Jurkat, Clone E6-1 (cell line): ENCODE measurements around the gene CDH4.
A peak's percentile ranks its signal among the peaks of the same experiment; 100 is the strongest.
"Not testable (repeated sequence)": the region's sequence is repeated elsewhere in the genome, so short reads cannot be mapped to it uniquely, and the experiment has no call there.

Experiments used
- DNase-seq: peaks from one replicate; pipeline ENCODE4 v3.0.0-alpha.2; 2011; ENCODE audit warnings: low read depth, low spot score
- H3K4me3 ChIP-seq: 2 replicates; pipeline ENCODE4 v1.5.1; 2011; ENCODE audit warnings: mild to moderate bottlenecking, low read length, control low read depth, moderate library complexity

CDH4 gene

GRCh38 chr20:61442075-61442670, 190.1 kb downstream of the CDH4 start:
- H3K4me3 ChIP-seq: no peak overlapping the region
- DNase-seq: no peak

DNA sequence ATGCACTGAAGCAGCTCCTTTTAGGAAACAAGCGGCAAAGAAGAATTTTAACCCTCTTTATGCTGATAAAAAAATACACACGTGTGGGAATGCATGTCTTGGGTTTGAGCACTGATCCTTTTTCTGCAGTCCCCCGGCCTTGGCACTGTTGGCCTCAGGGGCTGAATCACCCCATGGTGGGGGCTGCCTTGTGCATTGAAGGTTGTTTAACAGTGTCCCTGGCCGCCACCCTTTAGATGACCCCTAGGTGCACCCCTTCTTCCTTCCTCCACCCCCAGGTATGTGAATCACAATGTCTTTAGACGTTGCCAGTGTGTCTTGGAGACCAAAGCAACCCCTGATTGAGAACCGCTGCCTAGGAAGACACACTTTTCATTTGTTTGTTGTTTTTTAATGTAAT, 190.7 kb downstream of the CDH4 start:
- DNase-seq: no peak
- H3K4me3 ChIP-seq: no peak overlapping the region

DNA sequence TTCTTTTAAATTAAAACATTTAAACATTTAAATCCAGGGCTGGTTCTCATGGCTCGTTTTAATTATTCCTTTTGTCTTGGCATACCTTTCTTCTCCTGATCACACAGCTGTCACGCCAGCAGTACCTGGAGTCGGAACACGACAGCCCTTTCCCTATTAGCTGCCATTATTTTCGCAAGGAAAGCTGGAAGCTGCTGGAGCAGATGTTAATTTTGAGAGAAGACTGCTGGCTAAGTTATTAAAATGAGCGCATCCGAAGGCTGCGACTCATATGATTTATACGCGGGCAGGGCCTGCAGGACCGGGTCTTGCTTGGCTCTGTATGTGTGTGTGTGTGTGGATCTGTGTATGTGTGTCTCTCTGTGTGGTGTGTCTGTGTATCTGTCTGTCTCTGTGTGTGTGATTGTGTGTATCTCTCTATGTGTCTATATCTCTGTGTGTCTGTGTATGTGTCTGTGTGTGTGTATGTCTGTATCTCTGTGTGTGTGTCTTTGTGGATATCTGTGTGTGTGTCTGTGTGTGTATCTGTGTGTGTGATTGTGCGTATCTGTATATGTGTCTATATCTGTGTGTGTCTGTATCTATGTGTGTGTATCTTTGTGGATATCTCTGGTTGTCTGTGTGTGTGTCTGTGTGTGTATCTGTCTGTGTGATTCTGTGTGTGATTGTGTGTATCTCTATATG, 191.5 kb downstream of the CDH4 start:
- no peak overlapping the region for H3K4me3 ChIP-seq
- no peak for DNase-seq

GRCh38 chr20:61444637-61445036, 192.6 kb downstream of the CDH4 start:
- no peak for DNase-seq
- no peak overlapping the region for H3K4me3 ChIP-seq

DNA sequence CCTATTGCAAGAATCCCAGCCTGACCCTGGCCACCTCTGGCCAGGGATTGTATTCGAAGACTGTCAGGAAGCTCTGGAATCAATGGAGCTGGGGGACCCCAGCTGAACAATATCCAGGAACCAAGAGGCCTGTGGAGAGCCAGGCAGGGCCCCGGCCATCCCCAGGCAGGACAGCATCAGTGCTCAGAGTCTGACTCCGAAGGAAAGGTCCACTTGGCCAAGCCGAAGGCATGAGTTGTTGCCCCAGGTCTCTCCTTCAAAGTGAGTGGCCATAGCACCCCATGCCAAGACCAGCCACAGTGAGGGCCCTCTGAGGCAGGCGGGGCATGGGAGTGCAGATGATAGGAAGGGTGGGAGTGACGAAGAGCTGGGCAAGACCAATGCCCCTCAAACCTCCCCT, 193.1 kb downstream of the CDH4 start:
- DNase-seq: no peak

GRCh38 chr20:61445741-61446140, 193.7 kb downstream of the CDH4 start:
- H3K4me3 ChIP-seq: no peak overlapping the region
- no peak for DNase-seq

More for the DNA sequence above, 193.1 kb downstream of the CDH4 start:
- no peak overlapping the region for H3K4me3 ChIP-seq

GRCh38 chr20:61447952-61448351, 195.9 kb downstream of the CDH4 start:
- H3K4me3 ChIP-seq: no peak overlapping the region
- DNase-seq: no peak

DNA sequence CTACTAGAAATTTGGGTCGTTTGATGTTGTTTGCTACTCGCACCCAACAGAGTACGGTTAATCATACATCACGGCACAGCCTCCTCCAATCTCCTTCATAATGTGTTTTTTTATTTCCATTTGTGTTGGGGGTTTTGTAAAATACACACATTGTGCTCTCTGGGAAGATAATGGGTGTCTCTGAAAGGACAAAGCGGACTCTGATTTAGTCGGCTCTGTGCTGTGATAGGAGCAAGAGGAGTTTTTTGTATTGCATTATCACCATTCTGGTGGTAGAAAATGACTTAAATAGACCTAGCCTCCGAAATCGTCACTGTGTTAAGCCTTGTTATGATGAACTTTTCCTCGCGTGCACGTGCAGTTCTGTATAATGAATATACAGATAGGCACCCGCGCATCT, 196.3 kb downstream of the CDH4 start:
- H3K4me3 ChIP-seq: no peak overlapping the region
- no peak for DNase-seq

DNA sequence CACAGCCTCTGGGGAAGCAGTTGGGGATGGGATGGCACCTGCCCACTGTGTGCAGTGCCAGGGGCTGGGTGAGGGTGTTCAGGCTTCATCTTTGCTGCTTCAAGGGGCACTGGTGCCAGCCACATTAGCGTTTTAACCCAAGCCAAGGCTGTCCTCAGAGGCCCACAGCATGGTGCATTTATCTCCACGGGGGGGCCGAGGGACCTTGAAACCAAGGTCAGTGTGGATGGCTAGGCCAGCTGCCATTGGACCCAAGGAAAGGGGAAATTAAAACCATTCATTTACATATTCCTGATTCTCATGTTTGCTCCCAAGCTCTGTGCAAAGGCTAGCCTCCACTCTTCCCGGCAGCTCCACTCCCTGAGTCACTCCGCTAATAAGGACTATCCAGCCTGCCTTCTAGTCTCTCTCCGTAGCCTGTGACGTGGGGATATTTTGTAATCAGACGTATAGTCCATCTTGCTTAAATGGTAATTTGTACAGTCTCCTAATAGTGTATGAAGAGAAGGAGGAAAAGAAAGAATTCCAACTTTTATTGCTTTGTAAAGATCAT, 197.1 kb downstream of the CDH4 start:
- H3K4me3 ChIP-seq: no peak overlapping the region
- DNase-seq: no peak

- no peak overlapping the region for H3K4me3 ChIP-seq
- no peak for DNase-seq
Measured at GRCh38 chr20:61449916-61450315, 197.9 kb downstream of the CDH4 start.

DNA sequence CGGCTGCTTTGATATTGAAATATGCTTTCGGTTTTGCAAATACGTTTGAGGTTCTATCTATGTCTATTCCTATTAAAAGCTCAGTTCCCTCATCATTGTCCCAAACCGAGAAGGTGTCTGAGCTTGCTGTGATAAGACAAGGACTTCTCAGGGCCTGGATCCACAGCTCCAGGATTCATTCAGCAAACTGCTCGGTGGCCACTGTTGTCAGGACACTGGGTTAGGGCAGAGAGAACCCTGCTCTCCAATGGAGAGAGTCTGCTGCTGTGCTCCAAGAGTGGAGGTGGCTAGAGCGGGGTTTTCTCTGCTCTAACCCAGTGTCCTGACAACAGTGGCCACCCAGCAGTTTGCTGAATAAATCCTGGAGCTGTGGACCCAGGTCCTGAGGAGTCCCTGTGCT, 198.5 kb downstream of the CDH4 start:
- no peak for DNase-seq
- H3K4me3 ChIP-seq: peak overlapping the region; percentile 7

DNA sequence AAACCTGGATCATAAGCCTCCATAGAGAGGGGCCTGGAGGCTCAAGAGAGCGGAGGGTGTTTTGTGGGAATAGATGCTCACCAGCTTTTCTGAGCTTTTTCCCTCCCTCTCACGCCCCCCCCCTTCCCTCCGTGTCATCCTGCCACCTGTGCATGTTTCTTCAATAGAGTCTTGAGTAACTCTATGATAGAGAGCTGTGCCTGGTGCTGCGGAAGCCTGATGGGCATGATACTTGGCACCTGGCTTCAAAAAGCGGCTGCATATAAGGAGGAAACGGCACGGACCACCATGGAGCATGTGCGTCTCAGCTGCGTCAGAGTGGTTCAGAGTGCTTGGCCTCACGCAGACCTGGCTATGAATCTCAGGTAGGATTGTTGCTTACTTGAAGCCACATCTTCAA, 198.9 kb downstream of the CDH4 start:
- DNase-seq: peak; percentile 77
- H3K4me3 ChIP-seq: peak overlapping the region; percentile 7

GRCh38 chr20:61451953-61452352, 199.9 kb downstream of the CDH4 start:
- no peak overlapping the region for H3K4me3 ChIP-seq
- DNase-seq: no peak

DNA sequence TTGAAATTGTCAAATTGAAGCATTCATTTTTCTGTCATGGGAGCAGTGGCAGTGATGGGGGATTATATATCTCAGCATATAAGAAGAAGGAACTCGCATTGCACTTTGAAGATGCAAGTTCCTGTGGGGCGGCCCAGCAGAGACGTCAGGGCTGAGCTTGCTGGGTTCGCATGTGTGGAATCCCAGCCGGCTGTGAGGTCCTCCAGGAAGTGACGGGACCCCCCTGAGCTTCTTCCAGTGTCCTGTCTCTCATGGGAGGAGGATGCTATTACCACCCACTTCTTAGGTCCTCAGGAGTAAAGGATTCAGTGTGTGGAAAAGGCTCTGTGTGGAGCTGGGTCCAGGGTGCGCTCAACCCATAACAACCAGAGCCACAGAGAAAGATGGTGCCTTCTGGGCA, 201.2 kb downstream of the CDH4 start:
- H3K4me3 ChIP-seq: no peak overlapping the region
- DNase-seq: no peak

DNA sequence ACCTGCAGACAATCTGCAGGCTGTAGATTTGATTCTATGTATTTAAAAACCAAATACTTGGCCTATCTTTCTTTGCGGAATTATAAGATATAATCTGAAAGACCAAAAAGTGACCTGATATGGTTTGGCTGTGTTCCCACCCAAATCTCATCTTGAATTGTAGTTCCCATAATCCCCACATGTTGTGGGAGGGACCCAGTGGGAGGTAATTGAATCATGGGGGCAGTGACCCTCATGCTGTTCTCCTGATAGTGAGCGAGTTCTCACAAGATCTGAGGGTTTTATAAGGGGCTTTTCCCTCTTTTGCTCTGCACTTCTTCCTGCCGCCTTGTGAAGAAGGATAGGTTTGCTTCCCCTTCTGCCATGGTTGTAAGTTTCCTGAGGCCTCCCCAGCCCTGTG, 201.6 kb downstream of the CDH4 start:
- not testable (repeated sequence) for H3K4me3 ChIP-seq, DNase-seq

GRCh38 chr20:61454053-61454452, 202.0 kb downstream of the CDH4 start:
- no peak for DNase-seq
- no peak overlapping the region for H3K4me3 ChIP-seq

DNA sequence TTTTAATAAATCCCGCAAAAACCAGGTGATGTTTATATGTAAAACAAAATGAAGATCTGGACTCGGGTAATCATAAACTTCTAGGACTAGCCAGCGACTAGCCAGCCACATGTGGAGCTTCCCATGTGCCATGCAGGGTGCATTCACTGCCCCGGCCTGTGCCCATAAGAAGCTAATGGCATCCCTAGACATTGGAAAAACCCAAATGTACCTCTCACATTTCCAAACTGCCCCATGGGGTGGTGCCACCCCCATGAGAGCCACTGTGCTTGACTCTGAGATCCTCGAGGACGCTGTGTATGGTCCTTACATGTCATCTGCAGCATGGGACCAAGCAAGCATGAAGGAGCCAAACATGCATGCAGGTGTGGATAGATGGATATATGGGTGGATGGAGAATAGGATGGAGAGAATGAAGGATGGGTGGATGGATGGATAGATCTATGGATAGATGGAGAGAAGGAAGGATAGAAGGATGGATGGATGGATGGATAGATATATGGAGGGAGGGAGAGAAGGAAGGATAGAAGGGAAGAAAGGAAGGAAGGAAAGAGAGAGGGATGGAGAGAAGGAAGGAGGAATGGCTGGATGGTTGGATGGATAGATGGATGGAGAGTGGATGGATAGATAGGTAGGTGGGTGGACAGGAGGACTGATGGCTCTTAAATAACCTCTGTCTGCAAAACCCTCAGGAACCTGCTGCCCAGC, 203.6 kb downstream of the CDH4 start:
- no peak overlapping the region for H3K4me3 ChIP-seq
- DNase-seq: no peak

DNA sequence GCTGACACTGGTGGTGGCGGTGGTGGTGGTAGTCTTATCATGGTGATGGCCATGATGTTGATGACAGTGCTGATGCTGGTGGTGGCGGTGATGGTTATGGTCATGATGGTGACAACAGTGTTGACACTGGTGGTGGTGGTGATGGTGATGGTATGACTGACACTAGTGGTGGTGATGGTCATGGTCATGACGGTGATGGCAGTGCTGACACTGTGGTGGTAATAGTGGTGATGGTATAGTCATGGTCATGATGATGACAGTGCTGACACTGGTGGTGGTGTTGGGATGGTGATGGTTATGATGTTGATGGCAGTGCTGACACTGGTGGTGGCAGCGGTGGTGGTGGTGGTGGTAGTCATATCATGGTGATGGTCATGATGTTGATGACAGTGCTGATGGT, 205.7 kb downstream of the CDH4 start:
- H3K4me3 ChIP-seq: no peak overlapping the region
- no peak for DNase-seq

DNA sequence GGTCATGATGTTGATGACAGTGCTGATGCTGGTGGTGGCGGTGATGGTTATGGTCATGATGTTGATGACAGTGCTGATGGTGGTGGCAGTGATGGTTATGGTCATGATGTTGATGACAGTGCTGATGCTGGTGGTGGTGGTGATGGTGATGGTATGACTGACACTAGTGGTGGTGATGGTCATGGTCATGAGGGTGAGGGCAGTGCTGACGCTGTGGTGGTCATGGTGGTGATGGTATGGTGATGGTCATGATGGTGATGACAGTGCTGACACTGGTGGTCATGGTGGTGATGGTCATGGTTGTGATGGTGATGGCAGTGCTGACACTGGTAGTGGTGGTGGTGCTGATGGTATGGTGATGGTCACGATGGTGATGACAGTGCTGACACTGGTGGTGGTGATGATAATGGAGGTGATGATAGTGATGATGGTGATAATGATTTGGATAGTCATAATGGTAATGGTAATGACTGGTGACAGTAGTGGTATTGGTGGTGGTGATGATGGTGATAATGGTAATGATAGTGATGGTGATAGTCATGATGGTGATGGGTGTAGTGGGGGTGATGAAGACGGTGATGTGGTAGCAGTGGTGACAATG, 206.2 kb downstream of the CDH4 start:
- no peak for DNase-seq
- H3K4me3 ChIP-seq: no peak overlapping the region

DNA sequence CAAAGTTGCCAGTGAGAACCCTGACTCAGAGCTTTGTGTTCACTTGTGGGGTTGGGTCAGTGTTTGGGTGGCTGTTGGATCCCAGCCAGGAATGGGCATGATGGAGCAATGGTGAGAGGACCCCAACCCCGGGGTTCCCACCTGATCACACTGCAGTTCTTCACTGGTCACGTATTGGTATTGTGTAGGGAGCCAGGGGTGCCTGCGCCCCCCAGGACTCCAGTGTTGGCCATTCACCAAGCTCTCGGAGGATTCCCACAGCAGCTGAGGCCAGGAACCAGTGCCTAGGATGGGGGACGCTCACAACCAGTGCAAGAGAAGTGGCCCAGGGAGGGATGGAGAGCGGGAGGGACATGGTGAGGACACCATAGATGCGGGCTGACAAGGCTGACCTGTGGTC, 207.2 kb downstream of the CDH4 start:
- H3K4me3 ChIP-seq: no peak overlapping the region
- DNase-seq: no peak
